ENCODE measurements around the gene STXBP5L. TPM values are rescaled to one million over a fixed set of nuclear protein-coding genes. Genes with fewer than 3 reads are reported as not detected.

The STXBP5L gene
- total and polyA plus RNA-seq, 4 donors: not detected

- H3K36me3 ChIP-seq (ENCODE audit: control insufficient read depth in 4 of 4, insufficient read depth in 3 of 4, low read depth in 1 of 4, low read length in 3 of 4): no peaks in the 10 kb centered on the region
- H3K9ac ChIP-seq (ENCODE audit: low read depth in 1 of 2, low read length in 2 of 2): no peak overlapping the region
- no peaks in the 10 kb centered on the region for H3K27me3 ChIP-seq (ENCODE audit: control insufficient read depth in 4 of 4, insufficient read depth in 4 of 4, low read length in 3 of 4)
- TF ChIP-seq MAX (IDR thresholded peaks at IDR 0.05) (no peak), JUND (IDR thresholded peaks at IDR 0.05) (no peak), ZBTB33 (IDR thresholded peaks at IDR 0.05) (no peak), RXRA (IDR thresholded peaks at IDR 0.05) (no peak), FOXA2 (IDR thresholded peaks at IDR 0.05) (no peak), TAF1 (conservative IDR thresholded peaks at IDR 0.05) (no peak), SP1 (IDR thresholded peaks at IDR 0.05) (no peak), YY1 (IDR thresholded peaks at IDR 0.05) (no peak), RAD21 (IDR thresholded peaks at IDR 0.05) (no peak), NR2F2 (IDR thresholded peaks at IDR 0.05) (no peak), GABPA (IDR thresholded peaks at IDR 0.05 in 1 of 2, conservative IDR thresholded peaks at IDR 0.05 in 1 of 2) (no peak)
- TF ChIP-seq, protein P1, sequence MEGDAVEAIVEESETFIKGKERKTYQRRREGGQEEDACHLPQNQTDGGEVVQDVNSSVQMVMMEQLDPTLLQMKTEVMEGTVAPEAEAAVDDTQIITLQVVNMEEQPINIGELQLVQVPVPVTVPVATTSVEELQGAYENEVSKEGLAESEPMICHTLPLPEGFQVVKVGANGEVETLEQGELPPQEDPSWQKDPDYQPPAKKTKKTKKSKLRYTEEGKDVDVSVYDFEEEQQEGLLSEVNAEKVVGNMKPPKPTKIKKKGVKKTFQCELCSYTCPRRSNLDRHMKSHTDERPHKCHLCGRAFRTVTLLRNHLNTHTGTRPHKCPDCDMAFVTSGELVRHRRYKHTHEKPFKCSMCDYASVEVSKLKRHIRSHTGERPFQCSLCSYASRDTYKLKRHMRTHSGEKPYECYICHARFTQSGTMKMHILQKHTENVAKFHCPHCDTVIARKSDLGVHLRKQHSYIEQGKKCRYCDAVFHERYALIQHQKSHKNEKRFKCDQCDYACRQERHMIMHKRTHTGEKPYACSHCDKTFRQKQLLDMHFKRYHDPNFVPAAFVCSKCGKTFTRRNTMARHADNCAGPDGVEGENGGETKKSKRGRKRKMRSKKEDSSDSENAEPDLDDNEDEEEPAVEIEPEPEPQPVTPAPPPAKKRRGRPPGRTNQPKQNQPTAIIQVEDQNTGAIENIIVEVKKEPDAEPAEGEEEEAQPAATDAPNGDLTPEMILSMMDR (IDR thresholded peaks at IDR 0.05; ENCODE audit: low read depth, low read length, missing input control): no peak
- H3K4me1 ChIP-seq (ENCODE audit: control insufficient read depth in 4 of 4, insufficient read depth in 4 of 4, low read length in 3 of 4): no peaks in the 10 kb centered on the region
- no peak for DNase-seq (ENCODE audit: low spot score)
- H3K27ac ChIP-seq (ENCODE audit: low read depth in 1 of 2, low read length in 2 of 2): no peak overlapping the region
- no peaks in the 10 kb centered on the region for H3K9me3 ChIP-seq (ENCODE audit: control insufficient read depth in 4 of 4, low read length in 3 of 4)
- H3K4me3 ChIP-seq (ENCODE audit: low read depth in 1 of 3, low read length in 3 of 3): no peak overlapping the region
- 92% methylated on average over 1 of the region's 1 CpG for WGBS
Observed at GRCh38 chr3:121330118-121330517, 422.1 kb downstream of the STXBP5L start.

GRCh38 chr3:121330634-121331033 is 422.6 kb downstream of the STXBP5L start:
- Histone ChIP-seq H3K36me3 (ENCODE audit: control insufficient read depth in 4 of 4, insufficient read depth in 3 of 4, low read depth in 1 of 4, low read length in 3 of 4) (no peaks in the 10 kb centered on the region), H3K9ac (ENCODE audit: low read depth in 1 of 2, low read length in 2 of 2) (no peak overlapping the region), H3K9me3 (ENCODE audit: control insufficient read depth in 4 of 4, low read length in 3 of 4) (no peaks in the 10 kb centered on the region), H3K27me3 (ENCODE audit: control insufficient read depth in 4 of 4, insufficient read depth in 4 of 4, low read length in 3 of 4) (no peaks in the 10 kb centered on the region), H3K4me1 (ENCODE audit: control insufficient read depth in 4 of 4, insufficient read depth in 4 of 4, low read length in 3 of 4) (no peaks in the 10 kb centered on the region), H3K27ac (ENCODE audit: low read depth in 1 of 2, low read length in 2 of 2) (no peak overlapping the region), H3K4me3 (ENCODE audit: low read depth in 1 of 3, low read length in 3 of 3) (no peak overlapping the region)
- no peak for TF ChIP-seq TAF1 (conservative IDR thresholded peaks at IDR 0.05)
- no peak for TF ChIP-seq ZBTB33 (IDR thresholded peaks at IDR 0.05)
- TF ChIP-seq RXRA (IDR thresholded peaks at IDR 0.05): no peak
- TF ChIP-seq, protein P1 (IDR thresholded peaks at IDR 0.05; ENCODE audit: low read depth, low read length, missing input control): no peak
- no peak for TF ChIP-seq YY1 (IDR thresholded peaks at IDR 0.05)
- TF ChIP-seq SP1 (IDR thresholded peaks at IDR 0.05): no peak
- no peak for TF ChIP-seq HNF4A (conservative IDR thresholded peaks at IDR 0.05)
- TF ChIP-seq HNF4G (IDR thresholded peaks at IDR 0.05): no peak
- no peak for TF ChIP-seq NR2F2 (IDR thresholded peaks at IDR 0.05)
- no peak for TF ChIP-seq MAX (IDR thresholded peaks at IDR 0.05)
- TF ChIP-seq RAD21 (IDR thresholded peaks at IDR 0.05): no peak
- TF ChIP-seq, protein P2, sequence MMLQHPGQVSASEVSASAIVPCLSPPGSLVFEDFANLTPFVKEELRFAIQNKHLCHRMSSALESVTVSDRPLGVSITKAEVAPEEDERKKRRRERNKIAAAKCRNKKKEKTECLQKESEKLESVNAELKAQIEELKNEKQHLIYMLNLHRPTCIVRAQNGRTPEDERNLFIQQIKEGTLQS (IDR thresholded peaks at IDR 0.05): no peak
- no peak for TF ChIP-seq JUND (IDR thresholded peaks at IDR 0.05)
- no peak for TF ChIP-seq GABPA (IDR thresholded peaks at IDR 0.05 in 1 of 2, conservative IDR thresholded peaks at IDR 0.05 in 1 of 2)
- TF ChIP-seq, protein P3, sequence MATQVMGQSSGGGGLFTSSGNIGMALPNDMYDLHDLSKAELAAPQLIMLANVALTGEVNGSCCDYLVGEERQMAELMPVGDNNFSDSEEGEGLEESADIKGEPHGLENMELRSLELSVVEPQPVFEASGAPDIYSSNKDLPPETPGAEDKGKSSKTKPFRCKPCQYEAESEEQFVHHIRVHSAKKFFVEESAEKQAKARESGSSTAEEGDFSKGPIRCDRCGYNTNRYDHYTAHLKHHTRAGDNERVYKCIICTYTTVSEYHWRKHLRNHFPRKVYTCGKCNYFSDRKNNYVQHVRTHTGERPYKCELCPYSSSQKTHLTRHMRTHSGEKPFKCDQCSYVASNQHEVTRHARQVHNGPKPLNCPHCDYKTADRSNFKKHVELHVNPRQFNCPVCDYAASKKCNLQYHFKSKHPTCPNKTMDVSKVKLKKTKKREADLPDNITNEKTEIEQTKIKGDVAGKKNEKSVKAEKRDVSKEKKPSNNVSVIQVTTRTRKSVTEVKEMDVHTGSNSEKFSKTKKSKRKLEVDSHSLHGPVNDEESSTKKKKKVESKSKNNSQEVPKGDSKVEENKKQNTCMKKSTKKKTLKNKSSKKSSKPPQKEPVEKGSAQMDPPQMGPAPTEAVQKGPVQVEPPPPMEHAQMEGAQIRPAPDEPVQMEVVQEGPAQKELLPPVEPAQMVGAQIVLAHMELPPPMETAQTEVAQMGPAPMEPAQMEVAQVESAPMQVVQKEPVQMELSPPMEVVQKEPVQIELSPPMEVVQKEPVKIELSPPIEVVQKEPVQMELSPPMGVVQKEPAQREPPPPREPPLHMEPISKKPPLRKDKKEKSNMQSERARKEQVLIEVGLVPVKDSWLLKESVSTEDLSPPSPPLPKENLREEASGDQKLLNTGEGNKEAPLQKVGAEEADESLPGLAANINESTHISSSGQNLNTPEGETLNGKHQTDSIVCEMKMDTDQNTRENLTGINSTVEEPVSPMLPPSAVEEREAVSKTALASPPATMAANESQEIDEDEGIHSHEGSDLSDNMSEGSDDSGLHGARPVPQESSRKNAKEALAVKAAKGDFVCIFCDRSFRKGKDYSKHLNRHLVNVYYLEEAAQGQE (IDR thresholded peaks at IDR 0.05): no peak
- TF ChIP-seq FOXA2 (IDR thresholded peaks at IDR 0.05): no peak
- WGBS: 73% methylated on average over 4 of the region's 4 CpGs
- DNase-seq (ENCODE audit: low spot score): no peak

Data from liver (tissue), 9 donors.